IPS-18c (cell line): Measurements from ENCODE around the gene DHCR7.
"Not testable (repeated sequence)": the region's sequence is repeated elsewhere in the genome, so short reads cannot be mapped to it uniquely, and the experiment has no call there.

Experiments
- H3K4me3 ChIP-seq: 2 replicates; pipeline ENCODE4 v1.7.0; 2013; ENCODE audit warnings: low read depth, mild to moderate bottlenecking, low read length, moderate library complexity; ENCODE audit not compliant: insufficient read depth
- H3K9me3 ChIP-seq: one replicate; pipeline ENCODE4 v1.6.1; 2013; ENCODE audit warnings: mild to moderate bottlenecking, low read length, moderate library complexity; ENCODE audit not compliant: control insufficient read depth, insufficient read depth

Gene DHCR7

DNA sequence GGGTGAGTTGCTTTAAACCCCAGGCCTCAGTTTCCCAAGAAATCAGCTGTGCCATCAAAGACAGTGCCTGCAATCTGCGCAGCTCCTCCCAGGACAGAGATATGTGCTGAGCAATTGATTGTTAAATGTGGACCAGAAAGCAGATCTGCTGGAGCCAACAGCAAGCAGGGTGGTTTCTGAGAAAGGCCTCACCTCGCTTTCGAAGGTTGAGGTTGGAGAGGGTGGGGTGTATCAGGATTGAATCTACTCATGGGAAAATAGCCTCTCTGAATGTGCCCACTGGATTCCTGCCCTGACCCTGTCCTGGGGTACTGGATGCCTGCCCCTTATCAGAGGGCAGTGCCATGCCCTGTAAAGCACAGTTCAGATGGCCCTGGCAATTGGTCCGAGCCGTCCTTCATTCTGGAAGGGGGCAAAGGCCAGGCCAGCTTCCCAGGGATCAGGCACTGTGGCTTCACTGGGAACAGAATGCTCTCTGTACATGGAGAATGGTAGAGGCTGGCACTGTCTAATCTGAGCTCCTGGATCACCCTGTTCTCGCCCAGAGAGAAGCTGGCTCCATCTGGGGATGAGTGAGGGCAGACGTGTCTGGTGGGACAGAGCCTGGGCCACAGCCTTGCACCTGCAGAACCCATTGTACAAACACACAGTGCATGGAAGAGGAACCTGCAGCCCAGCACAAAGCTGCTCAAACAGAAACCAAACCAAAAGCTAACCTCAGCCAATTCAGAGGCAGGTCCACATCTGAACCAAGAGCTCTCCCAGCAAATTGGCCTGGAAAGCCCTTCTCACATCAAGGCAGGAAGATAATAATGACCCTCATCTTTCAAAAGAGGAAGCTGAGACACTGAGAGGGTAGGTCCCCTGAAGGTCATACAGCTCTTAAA is 15.2 kb downstream of the DHCR7 start:
- Histone ChIP-seq H3K4me3 (no peak overlapping the region), H3K9me3 (no peaks in the 10 kb centered on the region)

DNA sequence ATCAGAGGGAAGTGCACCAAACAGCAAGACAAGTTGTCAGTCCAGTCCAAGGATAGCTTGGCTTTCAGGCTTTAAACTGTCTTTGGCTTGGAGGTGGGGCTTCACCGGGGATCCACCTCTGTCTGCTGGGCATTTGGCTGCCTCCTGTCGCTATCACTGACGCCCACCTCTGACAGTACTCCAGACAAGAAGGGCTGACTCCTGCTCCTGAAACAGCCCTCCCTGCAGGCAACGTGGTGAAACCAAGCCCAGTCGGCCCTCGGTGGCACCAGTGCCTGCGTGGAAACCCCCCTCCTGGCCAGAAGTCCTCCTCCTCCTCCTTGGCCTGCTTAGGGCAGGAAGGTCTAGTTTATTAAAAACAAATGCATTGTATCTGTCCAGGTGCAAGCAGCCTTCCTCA is 16.9 kb downstream of the DHCR7 start:
- Histone ChIP-seq H3K4me3 (no peak overlapping the region), H3K9me3 (no peaks in the 10 kb centered on the region)

- Histone ChIP-seq H3K4me3 (no peak overlapping the region), H3K9me3 (no peaks in the 10 kb centered on the region)
These were observed 18.0 kb downstream of the DHCR7 start for GRCh38 chr11:71430166-71430565.

- no peak overlapping the region for H3K4me3 ChIP-seq
- no peaks in the 10 kb centered on the region for H3K9me3 ChIP-seq
These were observed 18.5 kb downstream of the DHCR7 start for GRCh38 chr11:71429701-71430100.

- no peaks in the 10 kb centered on the region for H3K9me3 ChIP-seq
- no peak overlapping the region for H3K4me3 ChIP-seq
These were observed 19.2 kb downstream of the DHCR7 start for GRCh38 chr11:71428861-71429435.

- no peak overlapping the region for H3K4me3 ChIP-seq
- no peaks in the 10 kb centered on the region for H3K9me3 ChIP-seq
These were observed 21.8 kb downstream of the DHCR7 start for GRCh38 chr11:71426413-71426812.

DNA sequence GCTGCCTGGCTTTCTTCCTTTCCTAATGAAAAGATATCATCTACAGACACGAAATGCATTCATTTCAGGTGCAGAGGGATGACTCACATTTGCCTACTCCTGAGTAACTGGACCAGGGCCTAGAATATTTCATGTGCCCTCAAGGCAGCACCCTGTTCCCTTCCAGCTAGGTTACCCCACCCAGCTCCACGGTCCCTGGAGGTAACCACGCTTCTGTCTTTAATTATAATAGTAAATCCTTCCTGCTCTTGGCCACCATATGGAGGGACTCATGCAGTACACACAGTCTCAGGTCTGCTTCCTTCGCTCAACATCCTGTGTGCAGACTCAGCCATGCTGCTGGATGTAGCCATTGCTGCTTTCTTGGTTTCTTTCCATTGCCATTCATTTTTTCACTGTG is 22.3 kb downstream of the DHCR7 start:
- Histone ChIP-seq H3K9me3 (no peaks in the 10 kb centered on the region), H3K4me3 (no peak overlapping the region)

DNA sequence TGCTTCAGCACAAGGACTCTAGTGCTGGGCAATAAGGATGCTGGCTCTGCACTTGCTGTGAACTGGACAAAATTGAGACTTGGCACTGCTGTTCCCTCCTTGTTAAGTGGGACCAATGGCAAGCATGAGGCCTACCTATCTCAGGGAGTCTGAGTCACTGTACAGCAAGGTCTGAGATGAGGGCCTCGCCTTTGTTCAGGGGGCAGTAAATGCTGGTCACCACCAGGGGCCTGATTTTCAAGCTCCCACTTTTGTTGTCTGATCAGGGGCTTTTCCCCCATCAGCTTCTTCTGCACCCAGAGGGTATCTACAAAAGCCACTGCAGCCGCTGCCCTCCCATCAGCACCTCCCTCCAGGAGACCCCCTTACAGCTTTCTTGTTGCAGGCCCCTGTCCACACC is 22.8 kb downstream of the DHCR7 start:
- Histone ChIP-seq H3K4me3 (no peak overlapping the region), H3K9me3 (no peaks in the 10 kb centered on the region)

GRCh38 chr11:71423181-71423790 is 24.9 kb downstream of the DHCR7 start:
- no peak overlapping the region for H3K4me3 ChIP-seq
- H3K9me3 ChIP-seq: no peaks in the 10 kb centered on the region

DNA sequence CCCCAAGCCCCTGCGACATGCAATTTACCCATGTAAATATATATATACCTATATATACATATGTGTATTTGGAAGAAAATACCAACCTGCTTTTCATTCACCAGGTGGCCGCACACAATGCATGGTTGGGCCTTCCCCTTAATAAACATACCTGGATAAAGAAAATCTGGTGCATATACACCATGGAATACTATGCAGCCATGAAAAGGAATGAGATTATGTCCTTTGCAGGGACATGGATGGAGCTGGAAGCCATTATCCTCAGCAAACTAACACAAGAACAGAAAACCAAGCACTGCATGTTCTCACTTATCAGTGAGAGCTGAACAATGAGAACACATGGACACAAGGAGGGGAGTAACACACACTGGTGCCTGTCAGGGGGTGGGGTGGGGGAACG is 25.9 kb downstream of the DHCR7 start:
- H3K9me3 ChIP-seq, H3K4me3 ChIP-seq: not testable (repeated sequence)

DNA sequence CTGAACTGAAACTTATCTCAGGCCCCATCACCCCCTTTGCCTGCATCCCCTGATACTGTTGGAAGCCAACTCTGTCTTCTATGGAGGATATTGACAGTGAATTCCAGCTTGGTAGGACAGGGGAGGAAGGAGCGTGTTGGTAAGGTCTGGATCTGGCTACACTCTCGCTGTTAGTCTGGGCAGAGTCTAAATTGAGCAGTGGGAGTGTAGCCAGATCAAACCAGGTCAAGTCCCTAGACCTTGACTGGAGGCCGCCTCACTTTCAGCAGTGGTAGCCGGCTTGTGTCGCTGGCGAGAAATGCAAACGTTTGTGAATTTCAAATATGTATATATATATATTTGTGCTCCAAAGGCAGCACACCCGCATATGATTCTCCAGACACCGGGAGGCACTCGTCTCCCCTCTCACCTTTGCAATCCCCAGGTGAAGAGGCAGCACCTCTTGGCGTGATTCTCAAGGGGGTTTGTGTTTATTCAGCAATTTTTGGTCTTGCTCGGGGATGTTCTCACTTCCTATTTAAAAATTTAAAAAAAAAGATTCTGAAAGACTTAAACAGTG is 26.7 kb downstream of the DHCR7 start:
- Histone ChIP-seq H3K4me3 (no peak overlapping the region), H3K9me3 (no peaks in the 10 kb centered on the region)

DNA sequence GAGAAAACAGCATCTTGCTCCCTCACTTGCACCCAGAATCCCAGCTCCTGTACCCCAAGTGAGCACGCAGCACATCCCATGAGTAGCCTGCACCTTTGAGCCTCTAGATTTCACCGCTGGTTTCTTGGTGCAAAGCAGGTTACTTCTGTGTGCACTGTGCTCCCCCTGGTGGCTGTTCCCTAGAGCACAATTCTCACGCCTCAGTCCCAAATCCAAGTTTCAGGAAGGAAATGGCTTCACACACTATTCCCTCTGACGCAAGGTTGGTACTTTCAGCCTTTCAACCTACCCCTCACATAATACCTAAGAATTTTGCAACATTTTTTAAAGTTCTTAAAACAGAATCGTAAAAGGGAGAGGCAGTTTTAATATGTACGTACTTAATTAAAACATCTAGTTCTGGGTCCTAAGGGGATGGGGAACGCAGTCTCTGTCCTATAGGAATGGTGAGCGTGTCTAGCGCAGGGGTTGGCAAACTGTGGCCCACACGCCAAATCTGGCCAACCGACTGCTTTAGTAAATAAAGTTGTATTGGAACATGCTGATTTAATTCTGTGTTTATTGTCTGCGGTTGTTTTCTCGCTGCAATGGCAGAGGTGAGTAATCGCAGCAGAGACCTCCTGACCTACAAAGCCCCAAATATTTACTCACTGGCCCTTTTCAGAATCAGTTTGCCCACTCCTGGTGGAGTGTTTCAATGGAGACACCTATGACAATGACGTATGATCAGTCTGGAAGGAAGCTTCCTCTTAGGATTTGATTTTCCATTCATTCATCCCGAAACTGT is 27.5 kb downstream of the DHCR7 start:
- no peak overlapping the region for H3K4me3 ChIP-seq

DNA sequence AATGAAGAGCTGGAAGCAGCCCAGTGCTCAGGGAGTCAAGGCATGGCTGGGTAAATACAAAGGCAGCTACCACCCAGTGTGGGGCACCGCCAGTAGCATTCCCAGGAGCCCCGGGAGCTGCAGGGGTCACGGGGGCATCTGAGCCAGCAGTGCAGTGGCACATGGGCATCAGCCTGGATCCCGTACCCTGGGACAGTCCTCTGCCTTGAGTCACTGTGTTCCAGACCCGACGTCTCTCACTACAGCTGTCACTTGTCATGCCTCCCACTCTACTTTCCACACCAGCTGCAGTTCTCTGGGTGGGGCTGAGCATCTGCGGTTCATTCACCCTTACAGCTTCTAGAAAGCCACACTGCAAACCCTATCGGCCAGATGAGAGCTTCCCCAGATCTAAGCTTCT is 29.6 kb downstream of the DHCR7 start:
- H3K4me3 ChIP-seq: no peak overlapping the region
- H3K9me3 ChIP-seq: no peaks in the 10 kb centered on the region

More for the DNA sequence above, 27.5 kb downstream of the DHCR7 start:
- H3K9me3 ChIP-seq: no peaks in the 10 kb centered on the region

DNA sequence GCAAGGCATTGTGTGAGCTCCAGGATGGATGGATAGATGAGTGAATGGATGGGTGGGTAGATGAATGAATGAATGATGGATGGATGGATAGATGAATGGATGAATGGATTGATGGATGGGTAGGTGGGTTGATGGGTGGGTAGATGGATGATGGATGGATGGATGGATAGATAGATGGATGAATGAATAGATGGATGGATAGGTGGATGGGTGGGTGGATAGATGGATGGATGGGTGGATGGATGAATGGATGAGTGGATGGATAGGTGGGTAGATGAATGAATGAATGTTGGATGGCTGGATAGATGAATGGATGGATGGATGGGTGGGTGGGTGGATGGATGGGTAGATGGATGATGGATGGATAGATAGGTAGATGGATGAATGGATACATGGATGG is 33.5 kb downstream of the DHCR7 start:
- H3K4me3 ChIP-seq: no peak overlapping the region

DNA sequence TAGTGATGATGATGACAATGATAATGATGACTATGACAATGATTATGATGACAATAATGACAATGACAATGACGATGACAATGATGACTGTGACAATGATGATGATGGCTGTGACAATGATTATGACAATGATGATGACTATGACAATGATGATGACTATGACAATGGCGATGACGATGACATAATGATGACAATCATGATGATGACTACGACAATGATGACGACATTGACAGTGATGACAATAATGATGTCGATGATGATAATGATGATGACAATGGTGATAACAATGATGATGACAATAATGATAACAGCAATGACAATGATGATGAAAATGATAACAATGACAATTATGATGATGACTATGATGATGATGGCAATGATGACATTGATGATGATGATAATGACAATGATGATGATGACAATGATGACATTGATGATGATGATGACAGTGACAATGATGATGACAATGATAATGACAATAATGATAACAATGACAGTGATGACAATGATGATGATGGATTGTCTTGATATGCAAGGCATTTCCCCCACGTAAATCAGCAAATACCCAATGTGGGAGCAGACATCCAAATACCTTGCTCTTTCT is 37.7 kb downstream of the DHCR7 start:
- Histone ChIP-seq H3K4me3 (no peak overlapping the region), H3K9me3 (no peaks in the 10 kb centered on the region)

More for the DNA sequence above, 33.5 kb downstream of the DHCR7 start:
- no peaks in the 10 kb centered on the region for H3K9me3 ChIP-seq

- H3K9me3 ChIP-seq: peaks cover 2% of the 10 kb centered on the region
- H3K4me3 ChIP-seq: no peak overlapping the region
These were observed 39.4 kb downstream of the DHCR7 start for GRCh38 chr11:71408826-71409225.

DNA sequence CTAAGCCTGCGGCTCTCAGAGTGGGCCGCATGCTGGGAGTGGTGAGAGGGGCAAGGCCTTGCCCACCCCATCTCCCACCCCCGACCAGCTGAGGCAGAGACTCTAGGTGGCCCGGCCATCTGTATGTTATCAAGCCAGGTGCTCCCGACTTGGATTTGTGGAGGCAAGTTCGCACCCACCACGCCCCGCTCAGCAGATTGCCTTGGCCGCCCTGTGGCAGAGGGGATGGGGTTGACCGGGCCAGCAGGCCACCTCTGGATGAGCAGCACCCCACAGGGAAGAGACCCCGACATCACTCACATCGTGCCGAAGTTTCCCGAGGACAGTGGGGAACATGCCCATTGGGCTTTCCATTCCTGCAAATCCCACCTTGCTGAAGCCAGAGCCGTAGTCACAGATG is 40.8 kb downstream of the DHCR7 start:
- peaks cover 3% of the 10 kb centered on the region for H3K9me3 ChIP-seq
- H3K4me3 ChIP-seq: no peak overlapping the region
